Activated T-helper 1 cell treated with anti-CD3 and anti-CD28 coated beads, Interleukin-12 subunit alpha, Interleukin-12 subunit beta, Interleukin-2, Interleukin-4 antibody, amounts not matched to agents 30 ng/mL and 10 ng/mL and 1 ng/mL, durations not matched to agents 14 hours and 24 hours and 36 hours (primary cell): Measurements from ENCODE around the gene LRBA. TPM values are rescaled to one million over a fixed set of nuclear protein-coding genes. Genes with fewer than 3 reads are reported as not detected.

Experiments
- DNase-seq: peaks from one replicate; pipeline ENCODE4 v3.0.0; 2021; ENCODE audit warnings: low spot score
- H3K27ac Mint-ChIP-seq: one replicate; pipeline ENCODE4 v1.8.0; 2021; ENCODE audit warnings: mild to moderate bottlenecking, mixed read lengths
- H3K27me3 Mint-ChIP-seq: one replicate; pipeline ENCODE4 v1.8.0; 2022; ENCODE audit warnings: mild to moderate bottlenecking, moderate library complexity, mixed read lengths; ENCODE audit not compliant: insufficient read depth
- H3K36me3 Mint-ChIP-seq: one replicate; pipeline ENCODE4 v1.8.0; 2021; ENCODE audit warnings: low read depth, mixed read lengths
- H3K4me1 Mint-ChIP-seq: one replicate; pipeline ENCODE4 v1.8.0; 2021; ENCODE audit warnings: low read depth, mixed read lengths
- H3K4me3 Mint-ChIP-seq: one replicate; pipeline ENCODE4 v1.8.0; 2021; ENCODE audit warnings: mild to moderate bottlenecking, moderate library complexity, mixed read lengths
- H3K9me3 Mint-ChIP-seq: one replicate; pipeline ENCODE4 v1.8.0; 2021; ENCODE audit warnings: mixed read lengths
- intact Hi-C: fragments of 100-400 bp; cut with micrococcal nuclease; formaldehyde crosslinking; loops from one replicate; pipeline ENCODE4 v1.15.1; 2024
- total RNA-seq: library from RNA; stranded (reverse); gene quantifications from 2 replicates; pipeline ENCODE4 v1.2.3, GENCODE V29; 2022

LRBA gene
- total RNA-seq, 1 donor from 2014 or later = 54.2 TPM

- Mint-ChIP-seq H3K4me3 (no peak overlapping the region), H3K36me3 (peaks cover 25% of the 10 kb centered on the region), H3K4me1 (no peaks in the 10 kb centered on the region), H3K27ac (no peak overlapping the region), H3K27me3 (no peaks in the 10 kb centered on the region), H3K9me3 (no peaks in the 10 kb centered on the region)
- DNase-seq = no peak
- intact Hi-C loops = no loop called here
These were observed 734.8 kb downstream of the LRBA start for GRCh38 chr4:150280081-150280895.

DNA sequence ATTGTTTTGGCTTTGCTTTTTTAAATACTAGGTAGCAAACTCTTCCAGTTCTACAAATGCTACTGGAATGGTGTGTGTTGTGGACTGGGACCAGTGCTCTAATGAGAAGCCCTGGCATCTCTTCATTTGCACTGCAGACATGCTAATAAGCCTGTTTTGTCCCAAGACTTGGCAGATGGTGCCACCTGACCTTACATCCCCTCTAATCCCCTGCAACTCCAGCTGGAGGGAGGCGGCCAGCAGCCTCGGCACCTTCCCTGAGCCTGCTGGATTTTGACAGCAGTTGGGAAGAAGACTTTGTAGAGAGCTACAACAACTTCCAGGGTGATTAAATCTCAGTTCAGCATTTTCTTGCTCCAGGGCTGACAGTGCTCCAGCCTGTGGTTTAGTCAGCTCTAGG is 736.9 kb downstream of the LRBA start:
- Mint-ChIP-seq H3K27ac (no peak overlapping the region), H3K36me3 (peaks cover 30% of the 10 kb centered on the region), H3K4me1 (no peaks in the 10 kb centered on the region), H3K27me3 (no peaks in the 10 kb centered on the region), H3K9me3 (no peaks in the 10 kb centered on the region), H3K4me3 (no peak overlapping the region)
- no peak for DNase-seq
- intact Hi-C loops = no loop called here

- no peak overlapping the region for H3K4me3 Mint-ChIP-seq
- H3K9me3 Mint-ChIP-seq = no peaks in the 10 kb centered on the region
- no peaks in the 10 kb centered on the region for H3K27me3 Mint-ChIP-seq
- no peaks in the 10 kb centered on the region for H3K4me1 Mint-ChIP-seq
- H3K27ac Mint-ChIP-seq = peak overlapping the region; percentile 2
- peaks cover 6% of the 10 kb centered on the region for H3K36me3 Mint-ChIP-seq
- DNase-seq = no peak
- intact Hi-C loops = no loop called here
These were observed 746.6 kb downstream of the LRBA start for GRCh38 chr4:150268444-150268843.

- H3K4me1 Mint-ChIP-seq = no peaks in the 10 kb centered on the region
- intact Hi-C loops = no loop called here
- H3K27ac Mint-ChIP-seq = no peak overlapping the region
- DNase-seq = no peak
- no peaks in the 10 kb centered on the region for H3K27me3 Mint-ChIP-seq
- peaks cover 9% of the 10 kb centered on the region for H3K36me3 Mint-ChIP-seq
- no peaks in the 10 kb centered on the region for H3K9me3 Mint-ChIP-seq
- no peak overlapping the region for H3K4me3 Mint-ChIP-seq
These were observed 749.3 kb downstream of the LRBA start for GRCh38 chr4:150265806-150266205.

GRCh38 chr4:150264595-150265161 is 750.4 kb downstream of the LRBA start:
- Mint-ChIP-seq H3K9me3 (no peaks in the 10 kb centered on the region), H3K4me1 (no peaks in the 10 kb centered on the region), H3K36me3 (peaks cover 5% of the 10 kb centered on the region), H3K4me3 (no peak overlapping the region), H3K27ac (no peak overlapping the region), H3K27me3 (no peaks in the 10 kb centered on the region)
- no peak for DNase-seq
- intact Hi-C loops = loop anchor here (5.0 kb wide), 1 partner anchor 1503 kb away; no protein-coding TSS in a partner anchor

- H3K4me1 Mint-ChIP-seq = no peaks in the 10 kb centered on the region
- DNase-seq = no peak
- no peaks in the 10 kb centered on the region for H3K27me3 Mint-ChIP-seq
- no peak overlapping the region for H3K4me3 Mint-ChIP-seq
- no peak overlapping the region for H3K27ac Mint-ChIP-seq
- H3K9me3 Mint-ChIP-seq = no peaks in the 10 kb centered on the region
- intact Hi-C loops = loop anchor here (5.0 kb wide), 1 partner anchor 1505 kb away; no protein-coding TSS in a partner anchor
- H3K36me3 Mint-ChIP-seq = peaks cover 4% of the 10 kb centered on the region
These were observed 752.5 kb downstream of the LRBA start for GRCh38 chr4:150262611-150263010.

DNA sequence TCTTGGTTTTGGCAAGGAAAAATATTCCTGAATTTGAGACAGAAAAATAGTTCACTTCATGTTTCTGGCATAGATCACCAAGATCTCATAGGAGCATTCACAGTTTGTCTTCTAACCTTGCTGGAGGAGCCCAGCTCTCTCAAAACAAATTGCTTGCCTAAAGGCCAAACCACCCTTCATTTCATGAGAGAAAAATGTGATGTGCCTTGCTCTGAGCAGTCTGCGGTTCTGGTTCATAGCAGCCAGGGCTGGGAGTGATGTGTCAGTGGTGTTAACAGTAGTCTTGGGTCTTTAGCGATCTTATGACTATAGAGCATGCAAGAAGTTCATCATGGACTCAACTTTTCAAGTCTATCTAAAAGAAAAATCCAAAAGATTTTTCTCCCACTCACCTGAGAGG is 753.5 kb downstream of the LRBA start:
- DNase-seq = no peak
- no peaks in the 10 kb centered on the region for H3K9me3 Mint-ChIP-seq
- H3K27me3 Mint-ChIP-seq = no peaks in the 10 kb centered on the region
- intact Hi-C loops = loop anchor here (5.0 kb wide), 1 partner anchor 1506 kb away; no protein-coding TSS in a partner anchor
- H3K36me3 Mint-ChIP-seq = peaks cover 4% of the 10 kb centered on the region
- no peak overlapping the region for H3K27ac Mint-ChIP-seq
- H3K4me3 Mint-ChIP-seq = no peak overlapping the region
- H3K4me1 Mint-ChIP-seq = no peaks in the 10 kb centered on the region

DNA sequence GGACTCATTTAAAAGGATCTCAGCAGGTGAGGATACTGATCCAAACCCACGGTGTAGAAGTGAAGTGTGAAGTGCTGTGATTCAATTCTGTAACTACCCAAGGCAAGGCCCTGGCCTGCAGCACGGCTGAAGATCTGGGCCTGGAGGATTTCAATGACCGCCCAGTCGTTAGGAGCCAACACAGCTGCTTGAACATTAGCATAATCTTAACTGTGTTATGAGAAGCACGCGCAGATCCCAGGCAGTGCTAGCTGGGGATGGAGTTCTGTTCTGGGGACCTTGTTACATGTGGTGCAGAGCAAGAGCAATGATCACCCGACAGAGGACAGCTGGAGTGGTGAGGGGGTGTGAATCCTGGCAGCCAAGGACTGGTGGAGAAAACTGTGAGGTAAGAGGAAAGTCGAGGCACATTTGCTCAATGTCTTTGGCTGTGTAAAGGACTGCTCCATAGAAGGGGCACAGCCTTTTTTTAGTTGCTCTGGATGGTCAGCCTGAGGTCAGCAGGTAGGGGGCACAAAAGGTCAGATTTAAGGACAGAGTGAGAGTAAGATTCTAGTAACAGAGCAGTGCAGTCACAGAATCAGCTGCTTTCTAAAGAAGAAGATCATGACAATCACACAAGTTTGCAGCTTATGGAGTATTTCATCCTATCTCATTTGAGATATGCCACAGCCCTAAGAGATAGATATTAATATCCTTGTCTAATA is 755.1 kb downstream of the LRBA start:
- H3K4me1 Mint-ChIP-seq = no peaks in the 10 kb centered on the region
- no peak overlapping the region for H3K4me3 Mint-ChIP-seq
- no peak for DNase-seq
- H3K27me3 Mint-ChIP-seq = no peaks in the 10 kb centered on the region
- intact Hi-C loops = loop anchor here (5.0 kb wide), 1 partner anchor 1507 kb away; no protein-coding TSS in a partner anchor
- H3K9me3 Mint-ChIP-seq = no peaks in the 10 kb centered on the region
- peaks cover 3% of the 10 kb centered on the region for H3K36me3 Mint-ChIP-seq
- H3K27ac Mint-ChIP-seq = no peak overlapping the region

DNA sequence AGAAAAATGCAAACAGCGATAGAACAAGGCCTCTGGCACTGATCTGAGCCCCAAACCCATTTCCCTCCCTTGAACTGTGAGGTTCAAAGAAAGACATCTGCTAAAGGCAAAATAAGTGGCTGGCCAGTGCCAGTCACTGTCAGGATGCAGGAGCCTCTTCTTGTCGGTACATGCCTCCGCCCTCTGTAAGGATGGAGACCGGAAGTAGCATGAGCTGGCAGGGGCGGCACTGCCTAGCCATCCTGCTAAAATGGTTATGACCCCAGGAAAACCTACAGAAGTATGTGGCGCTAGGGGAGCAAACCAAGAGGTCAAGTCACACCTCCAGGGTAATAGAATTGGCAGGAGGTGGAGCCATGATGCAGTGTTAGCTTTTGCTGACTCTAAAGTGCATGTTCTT is 756.5 kb downstream of the LRBA start:
- Mint-ChIP-seq H3K9me3 (no peaks in the 10 kb centered on the region), H3K36me3 (peaks cover 3% of the 10 kb centered on the region), H3K4me1 (no peaks in the 10 kb centered on the region), H3K27ac (no peak overlapping the region), H3K27me3 (no peaks in the 10 kb centered on the region), H3K4me3 (no peak overlapping the region)
- no peak for DNase-seq
- intact Hi-C loops = no loop called here

DNA sequence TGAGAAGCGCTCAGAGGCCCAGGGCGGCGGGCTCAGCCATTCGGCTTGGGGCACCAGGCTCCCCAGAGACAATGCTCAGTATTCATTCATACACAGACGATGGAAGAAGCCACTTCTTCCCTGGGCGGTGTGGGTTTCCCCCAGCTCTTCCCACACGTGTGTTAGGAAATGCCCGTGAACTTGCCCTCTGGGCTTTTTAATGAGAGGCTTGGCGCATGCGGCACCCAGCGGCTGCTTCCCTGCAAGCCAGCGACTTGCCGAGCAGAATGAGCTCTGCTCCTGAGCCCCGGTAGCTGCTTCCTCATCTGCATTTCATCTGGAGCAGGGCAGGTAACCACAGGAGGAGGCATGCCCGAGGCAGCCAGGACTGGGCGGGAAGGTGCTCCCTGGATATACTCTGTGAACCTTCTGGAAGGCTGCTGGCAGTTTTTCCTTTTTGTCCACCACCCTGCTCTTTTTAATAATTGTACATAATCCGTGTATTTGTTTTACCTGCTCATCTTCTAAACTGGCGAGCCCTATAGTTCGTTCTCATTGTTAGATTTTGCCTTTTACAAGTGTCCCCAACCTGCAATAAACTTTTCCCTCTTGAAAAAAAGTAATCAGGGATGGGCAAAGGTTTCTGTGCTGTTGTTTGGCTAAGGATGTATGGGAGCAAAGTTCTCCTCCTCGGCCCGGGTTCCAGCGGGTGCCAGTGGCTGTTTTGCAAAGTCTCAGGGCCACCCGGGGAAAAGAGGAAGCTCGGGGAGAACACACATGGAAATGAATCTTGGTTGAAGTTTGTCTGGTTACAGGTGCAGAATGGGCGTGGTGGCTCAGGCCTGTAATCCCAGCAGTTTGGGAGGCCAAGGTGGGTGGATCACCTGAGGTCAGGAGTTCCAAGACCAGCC is 758.0 kb downstream of the LRBA start:
- no peaks in the 10 kb centered on the region for H3K4me1 Mint-ChIP-seq
- no peak for DNase-seq
- no peaks in the 10 kb centered on the region for H3K36me3 Mint-ChIP-seq
- intact Hi-C loops = no loop called here
- no peak overlapping the region for H3K4me3 Mint-ChIP-seq
- H3K9me3 Mint-ChIP-seq = no peaks in the 10 kb centered on the region
- no peak overlapping the region for H3K27ac Mint-ChIP-seq
- H3K27me3 Mint-ChIP-seq = no peaks in the 10 kb centered on the region

DNA sequence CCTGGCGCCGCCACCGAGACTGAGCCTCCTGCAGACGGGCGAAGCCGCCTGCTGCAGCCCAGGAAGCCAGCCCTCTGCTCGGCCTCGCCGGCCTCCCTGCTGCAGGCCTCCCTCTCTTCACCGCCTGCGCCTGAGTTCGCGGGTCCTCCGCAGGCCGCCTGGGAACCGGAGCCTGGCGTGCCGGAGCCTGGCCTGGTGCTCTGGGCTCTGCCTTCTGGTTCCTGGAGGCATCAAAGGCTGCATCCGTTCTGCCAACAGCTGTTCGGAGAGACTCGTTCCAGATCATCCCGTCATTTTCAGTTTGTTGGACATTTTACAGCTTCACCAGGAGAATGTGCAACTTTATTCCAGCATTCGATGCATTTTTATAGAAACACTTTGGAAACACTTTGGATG is 758.9 kb downstream of the LRBA start:
- H3K9me3 Mint-ChIP-seq = no peaks in the 10 kb centered on the region
- no peak overlapping the region for H3K4me3 Mint-ChIP-seq
- no peak overlapping the region for H3K27ac Mint-ChIP-seq
- H3K36me3 Mint-ChIP-seq = no peaks in the 10 kb centered on the region
- no peaks in the 10 kb centered on the region for H3K27me3 Mint-ChIP-seq
- no peak for DNase-seq
- H3K4me1 Mint-ChIP-seq = no peaks in the 10 kb centered on the region
- intact Hi-C loops = no loop called here

DNA sequence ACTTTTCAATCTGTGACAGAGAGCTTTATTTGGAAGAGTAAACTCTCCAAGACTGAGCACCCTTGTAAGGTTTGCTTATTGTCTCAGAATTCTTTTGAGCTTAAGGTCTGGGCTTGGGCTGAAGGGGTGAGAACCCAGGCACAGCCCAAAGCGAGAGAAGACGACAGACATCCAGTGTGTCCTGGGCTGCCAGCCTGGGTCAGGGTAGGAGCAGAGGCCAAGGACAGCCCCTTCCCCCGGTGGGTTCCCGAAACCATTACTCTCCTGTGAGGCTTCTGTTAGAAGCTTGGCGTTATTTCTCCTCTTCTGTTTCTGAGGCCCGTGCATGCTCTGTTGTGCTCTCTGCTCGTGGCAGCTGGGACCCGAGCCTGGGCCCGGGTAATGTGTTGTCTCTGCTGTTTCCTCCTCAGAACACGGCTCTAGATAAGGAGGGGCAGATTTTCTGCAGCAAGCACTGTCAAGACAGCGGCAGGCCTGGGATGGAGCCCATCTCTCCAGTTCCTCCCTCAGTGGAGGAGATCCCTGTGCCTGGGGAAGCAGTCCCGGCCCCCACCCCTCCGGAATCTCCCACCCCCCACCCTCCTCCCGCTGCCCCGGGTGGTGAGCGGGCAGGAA is 759.4 kb downstream of the LRBA start:
- no peaks in the 10 kb centered on the region for H3K27me3 Mint-ChIP-seq

More for the DNA sequence above, 759.4 kb downstream of the LRBA start:
- no peak for DNase-seq
- Mint-ChIP-seq H3K4me3 (no peak overlapping the region), H3K4me1 (no peaks in the 10 kb centered on the region), H3K9me3 (no peaks in the 10 kb centered on the region), H3K36me3 (no peaks in the 10 kb centered on the region), H3K27ac (no peak overlapping the region)
- intact Hi-C loops = no loop called here
